IPS-11a (cell line): Measurements from ENCODE around the gene CDYL.
"Not testable (repeated sequence)": the region's sequence is repeated elsewhere in the genome, so short reads cannot be mapped to it uniquely, and the experiment has no call there.

ENCODE experiments used
- H3K4me3 ChIP-seq: one replicate; pipeline ENCODE4 v1.5.1; 2013; ENCODE audit warnings: low read depth, low read length, control low read depth

CDYL gene

DNA sequence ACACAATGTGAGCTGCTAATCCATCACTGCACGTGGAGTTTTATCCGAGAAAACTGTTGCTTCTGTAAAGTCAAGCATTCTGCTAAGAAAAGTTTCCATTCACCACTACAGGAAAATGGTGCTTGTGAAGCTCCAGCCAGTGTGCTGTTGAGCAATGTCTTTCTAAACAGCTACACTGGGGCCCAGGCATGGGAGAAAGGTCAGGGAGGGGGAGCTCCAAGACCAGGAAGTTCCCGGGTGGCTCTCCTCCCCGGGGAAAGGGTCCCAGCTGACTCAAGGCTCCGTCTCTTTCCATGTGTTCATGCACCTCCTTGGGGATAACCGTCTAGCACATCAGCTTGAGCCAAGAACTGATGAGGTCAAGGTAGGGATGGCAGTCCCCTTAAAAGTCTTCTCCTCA, 207.1 kb downstream of the CDYL start:
- H3K4me3 ChIP-seq, result no peak overlapping the region

DNA sequence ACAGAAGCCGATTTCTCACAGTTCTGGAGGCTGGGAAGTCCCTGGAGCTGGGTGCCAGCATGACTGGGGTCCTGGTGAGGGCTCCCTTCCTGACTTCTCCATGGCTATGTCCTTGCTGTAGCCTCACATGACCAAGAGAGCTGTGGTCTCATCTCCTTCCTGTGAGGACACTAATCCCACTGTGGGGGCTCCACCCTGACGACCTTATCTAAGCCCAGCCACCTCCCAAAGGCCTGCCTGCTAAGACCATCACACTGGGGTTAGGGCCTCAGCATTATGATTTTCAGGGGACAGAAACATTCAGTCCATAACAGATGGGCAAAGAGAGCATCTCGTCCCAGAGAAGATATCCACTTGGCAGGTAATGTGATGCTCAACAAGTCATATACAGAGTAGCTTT, 210.8 kb downstream of the CDYL start:
- no peak overlapping the region for H3K4me3 ChIP-seq

DNA sequence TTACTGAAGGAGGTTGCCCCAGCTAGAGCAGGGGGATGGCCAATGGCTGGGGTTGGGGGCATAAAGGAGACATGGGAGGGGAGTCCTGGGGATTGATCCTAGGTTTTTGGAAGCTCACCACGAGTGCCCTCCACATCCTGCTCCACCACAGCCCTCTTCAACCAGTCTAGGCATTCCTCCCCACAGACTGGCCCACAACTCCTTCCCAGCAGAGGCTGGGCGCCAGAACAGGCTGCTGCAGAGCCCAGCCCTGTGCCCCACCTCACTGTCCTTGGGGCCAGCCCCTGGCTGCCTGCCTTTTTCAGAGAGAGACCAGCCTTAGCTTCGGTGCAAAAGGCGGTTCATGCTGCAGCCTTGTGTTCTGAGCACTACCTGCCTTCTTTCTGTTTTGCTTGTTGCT, 211.2 kb downstream of the CDYL start:
- H3K4me3 ChIP-seq, result no peak overlapping the region

DNA sequence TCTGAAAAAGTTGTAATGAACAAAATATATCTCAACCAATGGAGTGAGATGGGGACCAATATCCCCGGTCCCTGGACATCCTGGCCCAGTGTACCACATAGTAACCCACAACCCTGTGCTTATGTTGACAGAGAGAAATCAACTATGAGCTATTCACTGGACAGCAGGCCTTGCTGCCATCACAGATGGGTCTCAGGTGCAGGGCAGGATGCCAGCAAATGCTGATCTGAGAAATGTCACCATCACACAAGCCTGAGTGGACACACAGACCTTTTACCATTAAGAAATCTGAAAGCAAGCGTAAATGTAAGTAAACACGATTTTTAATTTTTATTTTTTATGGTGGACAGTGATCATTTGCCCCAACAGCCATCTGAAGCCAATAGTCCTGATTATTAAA, 218.5 kb downstream of the CDYL start:
- no peak overlapping the region for H3K4me3 ChIP-seq

DNA sequence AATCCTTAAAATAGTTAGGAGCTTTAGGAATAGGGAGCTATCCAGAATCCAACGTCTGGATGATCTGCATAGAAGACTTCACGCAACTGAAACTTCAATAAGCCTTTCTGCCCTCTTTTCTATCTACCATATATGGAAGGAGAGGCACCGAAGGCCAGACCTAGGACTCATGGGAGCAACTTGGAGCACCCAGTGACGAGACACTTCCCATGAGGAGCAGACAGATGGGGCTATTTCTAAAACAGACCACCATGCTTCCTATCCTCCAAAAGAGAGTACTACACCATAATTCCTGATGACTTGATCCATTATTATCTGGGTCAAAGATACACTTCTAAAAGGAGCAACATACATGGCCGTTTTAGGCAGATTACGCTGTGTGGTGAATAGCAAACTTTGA, 221.7 kb downstream of the CDYL start:
- H3K4me3 ChIP-seq, result no peak overlapping the region

DNA sequence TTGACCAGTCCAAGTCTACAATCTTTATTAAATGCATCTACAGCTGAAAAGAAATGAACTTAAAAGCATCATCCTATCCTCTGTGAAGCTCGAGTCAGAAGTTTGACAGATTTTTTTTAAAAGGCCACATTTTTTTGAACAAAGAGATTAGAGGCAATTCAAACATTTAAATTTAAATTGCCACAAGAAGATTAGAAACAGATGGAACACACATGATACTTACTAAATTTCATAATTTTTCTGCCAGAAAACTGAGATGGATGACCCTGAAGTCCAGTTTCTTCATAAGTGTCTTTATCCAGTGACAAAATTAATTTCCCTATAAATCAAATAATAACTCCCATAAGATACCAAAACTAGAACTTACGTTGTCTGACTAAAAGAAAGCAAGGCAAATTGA, 223.4 kb downstream of the CDYL start:
- H3K4me3 ChIP-seq, result no peak overlapping the region

DNA sequence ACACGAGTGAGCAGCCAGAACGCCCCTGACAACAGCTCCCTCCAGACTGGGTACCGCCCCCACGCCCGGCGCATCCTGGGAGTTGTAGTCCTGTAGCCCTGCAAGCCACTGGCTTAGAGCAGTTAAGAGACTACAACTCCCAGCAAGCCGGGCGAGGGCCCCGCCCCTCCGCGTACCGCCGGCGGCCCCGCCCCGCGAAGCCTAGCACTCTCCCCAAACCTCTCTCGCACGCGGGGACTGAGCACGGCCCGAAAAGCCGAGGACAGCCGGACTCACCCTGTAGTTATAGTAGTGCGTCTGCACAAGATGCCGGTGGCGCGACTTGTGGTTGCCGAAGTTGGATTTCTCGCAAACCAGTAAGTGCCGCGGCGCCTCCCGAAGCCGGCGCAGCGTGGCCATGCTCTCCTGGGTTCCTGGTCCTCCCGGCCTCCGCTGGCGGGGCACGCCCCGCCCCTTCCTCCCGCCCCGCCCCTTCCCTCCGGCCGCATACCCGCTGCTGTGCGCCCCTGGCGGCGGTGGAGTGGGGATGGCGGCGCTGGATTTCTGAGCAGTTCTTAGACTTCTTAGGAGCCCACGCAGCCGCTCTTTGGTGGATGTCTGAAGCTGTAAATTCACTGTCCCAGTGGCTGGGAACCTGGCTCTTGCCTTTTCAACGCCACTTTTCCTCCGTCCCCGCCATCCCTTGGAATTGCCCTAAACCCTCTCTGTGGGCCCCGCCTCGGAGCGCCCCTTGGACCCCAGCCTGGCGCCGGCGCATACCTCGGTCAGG, 227.6 kb downstream of the CDYL start, which contains the start of gene RPP40:
Gene RPP40 (minus strand): TSS at position 434 of the 769 bp plus-strand sequence. CDS start 35 bp downstream, at position 399.
- peak within 1 kb of the TSS; percentile 79 for H3K4me3 ChIP-seq

DNA sequence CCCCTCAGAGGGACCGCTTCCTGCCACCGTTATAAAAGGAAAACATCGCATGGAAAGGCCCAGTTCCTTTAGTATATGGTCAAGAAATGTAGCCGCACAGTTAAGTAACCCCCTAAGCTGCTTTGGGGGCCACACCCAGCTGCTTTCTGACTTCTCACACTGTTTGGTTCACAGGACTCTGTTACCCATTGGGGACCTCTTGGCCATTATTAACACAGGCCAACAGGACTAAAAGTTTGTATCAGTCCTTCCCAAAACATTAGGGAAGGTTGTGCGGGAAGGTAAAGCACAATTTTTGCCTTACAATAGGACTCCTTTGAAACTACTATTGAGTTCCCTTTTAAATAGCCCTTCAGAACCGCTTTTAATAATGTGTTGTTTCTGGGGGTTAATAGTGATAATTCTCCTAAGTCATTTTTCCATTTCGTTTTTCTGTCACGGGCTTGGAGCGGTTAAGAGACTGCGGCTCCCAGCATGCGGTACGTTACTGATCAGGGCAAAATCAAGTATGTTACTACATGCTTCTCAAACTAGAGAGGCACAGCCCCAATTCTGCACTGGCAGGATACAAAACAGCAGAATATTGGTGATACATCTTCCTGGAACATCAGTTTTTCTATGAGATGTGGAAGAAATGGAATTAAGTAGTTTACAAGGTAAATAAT, 228.3 kb downstream of the CDYL start:
- H3K4me3 ChIP-seq, result peak overlapping the region; percentile 79

DNA sequence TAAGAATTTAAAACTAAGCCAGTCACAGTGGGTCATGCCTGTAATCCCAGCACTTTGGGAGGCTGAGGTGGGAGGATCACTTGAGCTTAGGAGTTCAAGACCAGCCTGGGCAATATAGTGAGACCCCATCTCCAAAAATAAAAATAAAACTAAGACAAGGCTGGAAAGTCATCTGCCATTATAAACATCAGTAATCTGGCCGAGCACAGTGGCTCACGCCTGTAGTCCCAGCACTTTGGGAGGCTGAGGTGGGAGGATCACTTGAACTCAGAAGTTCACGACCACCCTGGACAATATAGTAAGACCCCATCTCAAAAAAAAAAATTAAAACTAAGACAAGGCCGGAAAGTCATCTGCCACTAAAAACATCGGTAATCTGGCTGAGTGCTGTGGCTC, 228.8 kb downstream of the CDYL start:
- H3K4me3 ChIP-seq, result not testable (repeated sequence)
